ENCODE measurements around the gene ZDHHC19.
"Not testable (repeated sequence)": the region's sequence is repeated elsewhere in the genome, so short reads cannot be mapped to it uniquely, and the experiment has no call there.

The ZDHHC19 gene

GRCh38 chr3:196208942-196209695, 2.1 kb downstream of the ZDHHC19 start:
- TF ChIP-seq CTCF (IDR thresholded peaks at IDR 0.05; ENCODE audit: low read length, missing control alignments): no peak
- no peak overlapping the region for H3K4me3 ChIP-seq (replicated peaks; ENCODE audit: low read depth, low read length)
- no peak for DNase-seq (ENCODE audit: low read depth)

- TF ChIP-seq CTCF (IDR thresholded peaks at IDR 0.05; ENCODE audit: low read length, missing control alignments): no peak
- no peak for DNase-seq (ENCODE audit: low read depth)
- peak overlapping the region; percentile 54 for H3K4me3 ChIP-seq (replicated peaks; ENCODE audit: low read depth, low read length)
Measured at GRCh38 chr3:196207833-196208607, 3.2 kb downstream of the ZDHHC19 start.

- H3K4me3 ChIP-seq (replicated peaks; ENCODE audit: low read depth, low read length): peak overlapping the region; percentile 54
- TF ChIP-seq CTCF (IDR thresholded peaks at IDR 0.05; ENCODE audit: low read length, missing control alignments): no peak
- no peak for DNase-seq (ENCODE audit: low read depth)
Measured at GRCh38 chr3:196207159-196207832, 3.9 kb downstream of the ZDHHC19 start.

GRCh38 chr3:196205442-196206205, 5.6 kb downstream of the ZDHHC19 start:
- H3K4me3 ChIP-seq (replicated peaks; ENCODE audit: low read depth, low read length); DNase-seq (ENCODE audit: low read depth): not testable (repeated sequence)

GRCh38 chr3:196203846-196204245, 7.4 kb downstream of the ZDHHC19 start:
- TF ChIP-seq CTCF (IDR thresholded peaks at IDR 0.05; ENCODE audit: low read length, missing control alignments): no peak
- no peak for DNase-seq (ENCODE audit: low read depth)
- H3K4me3 ChIP-seq (replicated peaks; ENCODE audit: low read depth, low read length): no peak overlapping the region

- TF ChIP-seq CTCF (IDR thresholded peaks at IDR 0.05; ENCODE audit: low read length, missing control alignments): no peak
- no peak overlapping the region for H3K4me3 ChIP-seq (replicated peaks; ENCODE audit: low read depth, low read length)
- DNase-seq (ENCODE audit: low read depth): peak; percentile 22
Measured at GRCh38 chr3:196202516-196202970, 8.7 kb downstream of the ZDHHC19 start.

Data from fibroblast of pulmonary artery (primary cell).